A673 (cell line): ENCODE results near the gene IL24.

Experiments used
- CTCF ChIP-seq: fragments of 300-800, 200-600 bp; sonication (generic); conservative IDR thresholded peaks from 2 replicates; pipeline ENCODE4 v1.5.1; 2017; ENCODE audit warnings: low read depth, mild to moderate bottlenecking, antibody characterized with exemption, low read length, moderate library complexity, mixed read lengths
- EZH2 ChIP-seq: fragments of 200-600 bp; sonication (generic); IDR thresholded peaks from 2 replicates; pipeline ENCODE4 v1.6.1; 2017; ENCODE audit warnings: borderline replicate concordance, low read depth, mild to moderate bottlenecking, mixed read lengths, antibody characterized with exemption, low read length; ENCODE audit not compliant: poor library complexity, severe bottlenecking

DNA sequence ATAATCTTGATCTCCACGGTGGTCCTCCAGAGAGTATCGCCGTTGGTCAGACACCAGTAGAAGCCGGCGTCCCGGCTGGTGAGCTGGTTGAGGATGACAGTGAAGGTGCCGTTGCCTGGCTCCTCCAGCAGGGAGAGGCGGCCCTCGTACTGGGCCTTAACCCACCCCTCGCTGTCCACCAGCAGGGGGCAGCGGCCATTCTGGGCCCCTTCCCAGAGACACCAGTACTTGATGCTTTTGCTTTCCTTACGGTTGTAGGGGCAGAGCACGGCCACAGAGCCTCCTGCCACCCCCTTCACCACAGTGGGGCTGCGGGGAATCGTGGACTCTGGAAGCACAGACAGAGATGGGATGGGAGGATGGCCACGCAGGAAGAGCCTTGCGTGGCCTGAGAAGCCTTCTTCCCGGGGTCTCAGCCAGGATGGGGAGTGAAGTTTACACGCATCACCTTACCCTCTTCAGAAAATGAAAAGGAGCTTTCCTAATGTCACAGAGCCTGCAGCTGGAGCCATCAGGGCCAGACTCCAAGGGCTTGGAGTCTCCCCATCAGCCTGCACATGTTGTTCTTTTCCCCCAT is 38.3 kb downstream of the IL24 start:
- TF ChIP-seq CTCF (peak; percentile 45), EZH2 (no peak)
